Stimulated activated CD4-positive, alpha-beta T cell treated with anti-CD3 and anti-CD28 coated beads, Interleukin-12 subunit alpha, Interleukin-12 subunit beta, amount 100 ng/mL, for 24 hours (primary cell): Measurements from ENCODE around the gene LRRC32.
A peak's percentile ranks its signal among the peaks of the same experiment; 100 is the strongest.
"Not testable (repeated sequence)": the region's sequence is repeated elsewhere in the genome, so short reads cannot be mapped to it uniquely, and the experiment has no call there.

ENCODE experiments used
- DNase-seq, 2 experiments: peaks; one replicate each; pipeline ENCODE4 v3.0.0-alpha.2; 2020; ENCODE audit warnings: low read depth in 2 of 2

The LRRC32 gene

DNA sequence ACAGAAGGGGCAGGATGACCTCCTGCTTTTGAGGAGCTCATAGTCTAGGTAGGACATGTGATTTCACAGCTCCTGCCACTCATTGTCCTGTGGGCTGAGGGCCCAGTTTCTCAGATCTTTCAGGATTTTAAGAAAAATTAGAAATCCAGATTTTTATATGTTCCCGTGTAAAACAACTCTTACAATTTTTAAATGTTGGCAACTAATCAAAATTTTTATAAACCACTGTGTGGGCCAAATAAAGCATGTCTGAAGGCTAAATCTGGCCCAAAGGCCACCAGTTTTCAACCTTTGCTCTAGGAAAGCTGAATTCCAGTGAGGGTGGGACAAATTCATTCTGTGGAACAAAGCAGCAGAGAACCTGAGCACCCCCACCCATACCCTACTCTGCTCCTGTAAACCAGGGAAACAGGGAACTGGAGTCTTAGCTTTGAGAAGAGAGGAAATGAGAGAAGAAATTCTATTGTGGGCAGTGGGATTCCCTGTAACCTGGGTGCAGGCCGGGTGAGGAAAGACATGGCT is 20.6 kb downstream of the LRRC32 start:
- no peak for DNase-seq

DNA sequence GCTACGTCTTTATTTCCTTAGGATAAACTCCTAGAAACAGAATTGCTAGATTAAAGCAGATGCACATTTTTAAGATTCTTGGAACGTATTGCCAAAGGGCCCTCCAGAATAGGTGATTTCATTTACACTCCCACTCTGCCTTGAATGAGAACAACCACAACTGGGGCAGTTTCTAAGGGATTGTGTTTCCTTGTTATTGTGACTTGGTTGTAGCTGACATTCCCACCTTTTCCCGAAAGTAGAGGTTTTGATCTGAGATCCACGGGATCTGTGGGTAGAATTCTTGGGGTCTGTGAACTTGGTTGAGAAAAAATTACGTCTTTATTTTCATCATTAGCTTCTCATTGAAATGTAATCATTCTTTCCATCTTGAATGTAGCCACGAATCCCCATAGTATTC is 21.5 kb downstream of the LRRC32 start:
- DNase-seq: no peak

DNA sequence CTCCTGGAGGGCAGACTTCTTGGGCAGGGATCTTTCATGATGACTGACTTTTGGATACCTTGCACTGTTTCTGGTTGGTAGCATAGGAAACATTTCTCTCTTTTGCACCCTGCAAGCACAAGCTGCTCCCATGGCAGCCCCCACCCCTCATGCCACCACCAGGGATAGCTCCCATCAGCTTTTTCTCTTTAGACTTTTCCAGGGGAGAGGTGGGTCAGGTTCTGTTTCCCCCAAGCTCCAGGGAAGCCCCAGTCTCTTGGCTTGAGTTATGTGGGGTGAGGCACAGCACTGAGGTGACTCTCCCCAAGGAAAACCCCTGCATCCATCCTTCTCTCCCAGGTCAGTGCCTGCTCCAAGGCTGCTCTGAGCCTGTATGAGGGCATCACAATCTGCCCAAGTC is 22.5 kb downstream of the LRRC32 start:
- no peak for DNase-seq

DNA sequence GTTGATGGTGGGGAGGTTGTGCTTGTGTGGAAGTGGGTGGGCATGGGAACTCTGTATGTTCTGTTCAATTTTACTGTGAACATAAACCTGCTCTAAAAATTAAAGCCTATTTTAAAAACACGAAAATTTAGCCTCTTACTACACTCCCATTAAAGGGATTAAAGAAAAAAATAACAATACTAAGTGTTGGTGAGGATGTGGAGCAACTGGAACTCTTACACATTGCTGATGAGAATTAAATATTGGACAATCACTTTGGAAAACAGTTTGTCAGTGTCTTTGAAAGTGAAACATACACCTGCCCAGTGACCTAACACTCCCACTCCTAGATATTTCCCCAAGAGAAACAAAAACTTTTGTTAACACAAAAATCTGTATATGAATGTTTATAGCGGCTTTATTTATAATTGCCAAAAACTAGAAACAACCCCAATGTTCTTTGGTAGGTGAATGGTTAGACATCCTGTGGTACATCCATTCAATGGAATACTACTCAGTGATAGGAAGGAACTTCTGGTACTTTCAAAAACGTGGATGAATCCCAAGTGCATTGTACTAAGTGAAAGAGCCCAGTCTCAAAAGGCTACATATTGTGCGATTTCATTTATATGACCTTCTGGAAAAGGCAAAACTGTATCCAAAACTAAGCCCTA is 23.5 kb downstream of the LRRC32 start:
- DNase-seq: no peak

DNA sequence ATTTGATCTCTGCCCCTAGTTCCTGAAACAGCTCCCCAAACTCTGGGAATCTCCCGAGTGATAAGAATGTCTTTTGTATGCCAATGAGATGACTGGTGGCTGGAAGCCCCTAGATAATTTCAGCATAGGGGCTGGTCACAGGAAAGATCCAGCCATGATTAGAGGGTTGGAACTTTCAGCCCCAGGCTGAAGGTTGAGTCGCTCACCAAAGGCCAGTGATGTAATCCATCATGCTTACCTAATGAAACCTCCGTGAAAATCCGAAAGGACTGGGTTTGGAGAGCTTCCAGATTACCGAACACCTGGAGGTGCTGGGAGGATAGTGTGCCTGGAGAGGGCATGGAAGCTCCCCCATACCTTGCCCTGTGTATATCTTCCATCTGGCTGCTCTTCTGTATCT is 26.0 kb downstream of the LRRC32 start:
- DNase-seq: no peak

DNA sequence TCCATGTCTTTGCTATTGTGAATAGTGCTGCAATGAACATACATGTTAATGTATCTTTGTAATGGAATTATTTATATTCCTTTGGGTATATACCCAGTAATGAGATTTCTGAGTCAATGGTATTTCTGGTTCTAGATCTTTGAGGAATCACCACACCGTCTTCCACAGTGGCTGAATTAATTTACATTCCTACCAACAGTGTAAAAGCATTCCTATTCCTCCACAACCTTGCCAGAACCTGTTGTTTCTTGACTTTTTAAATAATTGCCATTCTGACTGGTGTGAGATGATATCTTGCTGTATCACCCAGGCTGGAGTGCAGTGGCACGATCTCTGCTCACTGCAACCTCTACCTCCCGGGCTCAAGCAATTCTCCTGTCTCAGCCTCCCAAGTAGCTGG is 26.8 kb downstream of the LRRC32 start:
- not testable (repeated sequence) for DNase-seq

DNA sequence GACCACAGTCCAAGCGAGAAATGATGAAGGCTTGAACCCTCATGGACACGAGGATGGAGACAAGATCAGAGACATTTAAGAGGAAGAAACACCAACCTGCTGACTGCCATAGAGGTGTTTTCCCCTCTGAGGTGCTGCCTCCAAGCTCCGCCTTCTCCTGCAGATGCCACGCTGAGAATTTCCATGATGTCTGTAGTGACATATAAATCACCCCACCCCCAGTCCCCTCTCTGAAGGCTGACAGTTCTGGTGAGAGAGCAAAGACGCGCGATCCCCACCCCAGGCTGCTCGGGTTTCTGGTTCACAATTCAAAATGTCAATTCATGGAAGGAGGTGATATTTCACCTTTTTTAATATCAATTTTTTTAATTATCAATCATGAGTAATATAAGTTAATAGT is 28.2 kb downstream of the LRRC32 start:
- peak in 1 of 2 experiments; percentile 11 for DNase-seq

DNA sequence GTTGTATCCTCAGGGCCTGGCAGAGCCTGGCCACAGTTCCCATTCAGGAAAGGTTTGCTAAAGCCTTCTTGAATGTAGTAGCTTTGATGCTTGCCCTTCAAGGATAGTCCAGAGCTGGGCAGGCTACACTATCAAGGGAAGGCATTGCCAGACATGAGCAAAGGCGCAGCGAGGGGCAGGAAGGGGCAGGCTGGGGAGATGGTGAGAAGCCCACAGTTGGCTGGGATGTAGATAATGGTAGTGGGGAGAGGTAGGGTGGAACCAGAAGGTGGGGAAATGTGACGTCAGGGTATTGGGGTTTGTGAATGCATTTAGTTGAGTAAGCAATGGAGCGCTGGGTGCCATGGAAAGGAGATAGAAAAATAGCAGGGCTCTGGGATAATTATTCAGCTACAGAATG is 28.6 kb downstream of the LRRC32 start:
- DNase-seq: no peak

DNA sequence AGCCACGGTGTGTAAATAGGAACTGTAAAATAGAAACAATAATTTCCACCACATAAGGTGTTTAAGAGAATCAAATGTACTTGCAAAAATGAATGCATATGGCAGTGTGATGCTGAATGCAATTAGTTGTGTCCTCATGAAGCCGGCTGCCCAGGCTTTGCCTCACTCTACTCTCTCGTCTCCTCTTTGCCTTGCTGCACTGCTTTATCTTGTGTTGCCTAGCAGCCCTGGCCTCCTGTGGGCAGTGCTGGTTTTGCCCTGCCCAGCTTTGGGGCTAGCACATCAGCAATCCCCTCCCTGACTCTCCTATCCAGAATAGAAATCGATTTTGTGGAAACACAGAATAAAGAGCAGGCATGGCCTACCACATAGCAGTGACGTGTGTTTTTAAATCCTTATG is 30.0 kb downstream of the LRRC32 start:
- DNase-seq: no peak

DNA sequence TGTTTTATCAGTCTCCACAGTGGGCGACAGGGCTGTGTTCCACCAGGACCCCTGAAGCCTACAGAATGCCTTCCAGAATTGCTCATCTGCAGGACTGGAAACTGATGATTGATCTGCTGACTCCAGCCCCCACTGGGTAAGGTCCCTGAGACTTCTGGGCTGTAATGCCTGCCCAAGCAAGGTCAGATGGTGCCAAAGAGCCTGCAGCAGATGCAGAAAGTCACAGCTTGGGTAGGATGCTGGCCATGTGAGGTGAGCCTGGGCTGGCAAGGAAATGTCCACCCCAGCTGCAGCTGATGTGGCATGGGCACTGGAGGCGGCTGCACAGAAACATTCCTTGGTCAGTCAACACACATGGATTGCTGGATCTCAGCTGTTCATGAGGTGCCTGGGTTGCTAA is 30.9 kb downstream of the LRRC32 start:
- no peak for DNase-seq

DNA sequence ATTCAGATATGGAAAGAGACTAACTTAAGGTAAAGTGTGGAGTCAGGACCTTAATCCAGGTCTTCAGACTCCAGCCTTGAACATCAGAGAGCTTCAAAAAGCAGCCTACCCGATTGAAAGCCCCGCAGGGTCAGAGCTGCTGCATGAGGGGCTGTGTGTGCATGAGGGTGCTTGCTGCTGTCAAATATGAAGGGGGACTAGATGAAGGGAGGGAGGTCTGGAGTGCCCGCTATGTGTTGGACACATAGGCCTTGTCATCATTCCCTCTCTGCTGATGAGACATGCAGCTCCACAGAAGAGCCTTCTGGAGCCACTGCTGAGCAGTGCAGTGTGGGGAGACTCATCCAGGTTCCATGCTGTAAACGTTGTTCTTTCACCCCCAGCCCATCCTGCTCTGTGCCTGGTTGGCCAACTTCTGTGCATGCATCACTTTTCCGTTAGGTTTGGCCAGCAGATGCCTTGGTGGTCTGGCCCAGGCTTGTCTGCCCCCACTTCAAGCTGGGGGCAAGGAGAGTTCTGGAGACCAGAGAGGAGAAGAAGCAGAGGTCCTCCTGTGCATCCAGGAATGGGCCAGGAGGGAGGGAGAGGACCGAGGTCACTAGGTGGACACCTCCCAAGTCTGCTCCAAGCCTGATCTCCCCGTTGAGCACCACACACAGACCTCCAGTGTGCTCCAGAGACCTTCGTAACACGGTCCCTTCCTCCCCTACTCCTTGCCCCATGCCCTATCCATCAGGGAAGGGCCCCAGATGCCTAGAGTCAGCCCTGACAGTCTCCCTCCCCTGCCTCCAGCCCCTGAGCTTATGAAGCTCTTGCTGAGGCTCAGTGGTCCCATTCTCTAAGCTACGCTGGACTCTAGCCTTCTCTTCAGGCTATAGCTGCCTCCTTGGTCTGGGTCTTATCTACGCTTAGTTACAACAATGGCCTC is 32.0 kb downstream of the LRRC32 start:
- DNase-seq: no peak

DNA sequence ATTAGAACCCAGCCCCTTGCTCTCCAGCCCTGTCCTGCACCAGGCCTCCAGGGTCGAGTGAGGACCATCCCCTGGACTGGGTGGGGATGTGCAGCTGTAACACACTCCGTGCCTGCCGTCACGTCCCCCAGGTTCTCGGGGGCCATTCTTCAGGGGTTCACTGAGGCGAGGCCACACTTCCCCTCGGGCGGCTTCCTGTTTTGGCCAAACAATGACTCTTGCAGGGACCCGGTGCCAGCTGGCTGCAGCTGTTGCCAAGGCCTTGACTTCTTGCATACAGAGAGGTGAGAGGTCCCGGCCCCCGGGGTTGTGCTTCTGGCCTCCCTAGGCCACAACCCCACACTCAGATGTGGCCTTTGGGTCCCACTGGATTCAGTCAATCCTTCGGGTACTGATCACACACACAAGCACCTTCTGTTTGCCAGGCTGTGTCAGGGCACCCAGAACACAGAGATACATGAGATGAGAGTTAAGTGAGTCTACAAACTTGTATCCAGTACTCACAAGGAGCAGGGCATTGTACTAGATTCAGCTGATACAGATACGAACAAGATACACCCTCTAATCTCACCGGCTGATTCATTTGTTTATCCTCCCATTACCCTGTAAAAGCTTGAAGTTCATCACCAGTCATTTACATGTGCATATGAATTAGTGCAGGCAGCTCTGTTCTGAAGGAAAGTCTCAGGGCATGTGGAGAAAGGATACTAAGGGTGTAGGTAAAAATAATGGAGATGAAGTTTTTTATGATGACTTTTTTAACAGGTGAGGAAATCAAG is 32.9 kb downstream of the LRRC32 start:
- DNase-seq: no peak

DNA sequence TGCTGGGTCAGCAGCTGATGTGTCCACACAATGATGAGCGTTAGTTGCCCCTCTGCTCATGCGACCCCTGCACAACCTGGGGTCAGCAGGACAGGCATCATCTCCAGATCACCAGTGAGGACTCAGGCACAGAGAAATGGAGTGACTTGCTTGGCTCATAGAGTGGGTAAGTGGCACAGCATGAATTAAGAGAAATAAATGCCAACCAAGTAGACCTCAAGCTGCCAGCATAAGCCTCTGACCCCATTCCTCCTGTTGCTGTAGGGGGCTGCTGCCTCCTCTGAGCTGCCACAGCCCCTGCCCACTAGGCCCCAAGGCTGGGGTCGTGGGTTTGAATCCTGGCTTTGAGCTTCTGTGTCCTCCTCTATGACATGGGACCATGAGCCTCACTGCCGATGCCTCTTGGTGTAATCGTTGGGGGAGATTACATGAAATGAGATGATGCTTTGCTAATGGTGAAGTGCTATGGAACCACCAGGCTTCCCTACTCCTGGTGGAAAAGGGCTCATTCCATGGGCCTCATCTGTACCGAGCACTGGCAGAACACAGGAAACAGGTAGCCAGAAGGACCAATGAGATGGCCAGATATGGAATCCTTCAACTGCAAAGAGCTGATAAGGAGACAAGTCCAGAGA is 33.6 kb downstream of the LRRC32 start:
- no peak for DNase-seq

DNA sequence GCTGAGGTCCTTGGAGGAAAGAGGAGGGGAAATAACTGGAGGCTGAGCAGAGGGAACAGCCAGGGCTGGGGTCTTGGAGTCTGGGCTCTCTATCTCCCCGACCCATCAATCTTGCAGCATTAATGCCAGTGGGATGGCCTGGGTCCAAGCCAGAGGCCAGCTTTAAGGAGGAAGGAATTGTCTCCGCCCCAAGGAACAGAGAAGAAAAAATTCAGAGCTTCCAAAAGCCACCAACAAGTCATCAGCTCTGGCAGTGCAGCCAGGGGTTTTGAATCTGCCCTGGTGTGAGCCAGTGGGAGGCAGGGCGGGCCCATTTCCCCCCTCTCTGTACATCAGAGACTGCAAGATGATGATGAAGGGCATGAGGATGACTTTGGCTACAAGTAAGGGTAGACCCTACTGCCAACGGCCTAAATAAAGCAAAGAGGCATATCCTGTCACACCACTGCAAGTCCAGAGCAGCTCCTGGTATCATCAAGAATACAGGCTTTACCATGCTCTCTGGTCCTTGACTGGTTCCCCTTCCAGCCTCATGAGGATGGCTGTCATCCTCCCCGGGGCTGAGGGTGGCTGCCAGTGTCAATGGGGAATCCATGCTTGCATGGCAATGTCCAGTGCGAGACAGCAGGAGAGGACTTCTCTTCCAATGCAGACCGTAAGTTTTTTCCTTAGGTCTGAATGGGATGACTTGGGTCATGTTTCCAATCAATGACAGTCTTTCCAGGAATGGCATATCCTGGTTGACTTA is 34.4 kb downstream of the LRRC32 start:
- no peak for DNase-seq

DNA sequence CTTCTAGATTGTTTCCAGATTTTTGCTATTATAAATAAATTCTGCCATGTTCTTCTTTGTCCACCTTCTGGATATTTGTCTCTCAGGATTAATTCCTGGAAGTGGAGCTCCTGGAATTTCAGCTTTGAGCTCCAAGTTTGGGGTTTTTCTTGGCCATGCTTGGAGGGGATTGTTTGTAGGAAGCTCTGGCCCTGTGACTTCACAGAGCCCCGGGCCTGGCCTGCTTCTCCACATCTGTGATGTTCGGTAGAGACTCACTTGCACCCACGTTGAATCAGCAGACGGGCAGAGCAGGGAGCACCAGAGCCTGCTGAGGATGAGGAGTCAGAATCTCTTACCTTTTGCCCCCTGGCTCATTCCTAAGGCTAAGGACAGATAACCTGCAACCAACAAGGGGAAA is 35.7 kb downstream of the LRRC32 start:
- DNase-seq: no peak

DNA sequence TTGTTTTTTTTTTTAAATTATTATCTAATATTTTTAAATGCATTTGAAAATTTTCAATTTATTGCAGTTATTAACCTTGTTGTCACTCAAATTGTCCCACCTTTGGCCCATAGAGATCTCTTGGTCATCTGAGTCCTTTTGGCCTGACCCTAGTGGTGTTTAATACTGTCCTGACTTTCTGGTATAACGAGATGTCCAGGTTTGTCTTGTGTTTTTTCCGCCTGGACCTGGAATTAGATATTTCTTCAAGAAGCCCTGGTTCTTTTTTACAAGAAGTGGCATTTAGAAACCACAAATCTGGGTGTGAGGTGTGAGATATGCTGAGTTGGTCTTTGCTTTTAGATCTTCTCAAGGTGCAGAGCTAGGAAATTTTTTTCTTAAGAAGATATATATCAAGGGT is 38.1 kb downstream of the LRRC32 start:
- no peak for DNase-seq

DNA sequence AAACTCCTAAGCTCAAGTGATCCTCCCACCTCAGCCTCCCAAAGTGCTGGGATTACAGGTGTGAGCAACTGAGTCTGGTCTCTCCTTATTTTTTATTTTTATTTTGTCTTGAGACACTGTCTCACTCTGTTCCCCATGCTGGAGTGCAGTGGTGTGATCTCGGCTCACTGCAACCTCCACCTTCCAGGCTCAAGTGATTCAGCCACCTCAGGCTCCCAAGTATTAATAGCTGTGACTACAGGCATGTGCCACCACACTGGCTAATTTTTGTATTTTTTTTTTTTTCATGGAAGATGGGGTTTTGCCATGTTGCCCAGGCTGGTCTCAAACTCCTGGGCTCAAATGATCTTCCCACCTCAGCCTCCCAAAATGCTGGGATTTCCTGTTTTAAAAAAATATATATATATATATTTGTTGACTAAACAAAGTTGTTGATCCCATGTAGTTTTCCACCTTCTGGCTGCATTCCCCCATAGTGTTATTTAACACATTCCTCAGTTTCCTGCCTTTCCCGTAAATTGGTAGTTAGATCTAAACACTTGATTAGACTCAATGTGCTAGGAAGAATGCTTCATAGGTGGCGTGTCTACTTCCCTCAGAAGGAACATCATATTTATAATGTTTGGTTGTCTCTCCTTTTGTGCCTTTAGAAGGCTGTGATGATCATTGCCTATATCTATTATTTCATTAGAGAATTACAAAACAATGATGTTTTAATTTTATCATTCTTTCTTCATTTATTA is 38.8 kb downstream of the LRRC32 start:
- no peak for DNase-seq

DNA sequence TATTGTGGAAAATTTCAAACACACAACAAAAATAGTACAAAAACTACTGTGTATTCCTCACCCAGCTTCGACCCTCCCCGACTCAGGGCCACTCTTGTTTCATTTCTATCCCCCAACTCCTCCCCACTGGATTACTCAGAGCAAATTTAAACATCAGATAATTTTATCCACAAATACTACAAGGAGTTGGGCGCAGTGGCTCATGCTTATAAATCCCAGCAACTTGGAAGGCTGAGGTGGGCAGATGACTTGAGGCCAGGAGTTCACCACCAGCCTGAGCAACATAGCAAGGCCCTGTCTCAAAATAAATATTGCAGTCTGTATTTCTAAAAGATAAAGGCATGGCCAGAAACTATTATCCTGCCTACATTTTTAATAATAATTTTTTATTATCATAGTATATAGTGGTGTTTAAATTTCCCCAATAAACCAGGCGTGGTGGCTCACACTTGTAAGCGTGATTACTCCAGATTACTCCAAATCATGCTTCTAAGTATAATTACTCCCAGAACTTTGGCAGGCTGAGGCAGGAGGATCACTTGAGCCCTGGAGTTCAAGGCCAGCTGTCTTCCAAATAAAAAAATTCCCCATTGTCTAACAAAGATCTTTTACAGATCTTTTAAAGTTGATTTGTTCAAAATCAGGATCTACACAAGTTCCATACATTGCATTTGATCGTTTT is 39.8 kb downstream of the LRRC32 start:
- no peak for DNase-seq

DNA sequence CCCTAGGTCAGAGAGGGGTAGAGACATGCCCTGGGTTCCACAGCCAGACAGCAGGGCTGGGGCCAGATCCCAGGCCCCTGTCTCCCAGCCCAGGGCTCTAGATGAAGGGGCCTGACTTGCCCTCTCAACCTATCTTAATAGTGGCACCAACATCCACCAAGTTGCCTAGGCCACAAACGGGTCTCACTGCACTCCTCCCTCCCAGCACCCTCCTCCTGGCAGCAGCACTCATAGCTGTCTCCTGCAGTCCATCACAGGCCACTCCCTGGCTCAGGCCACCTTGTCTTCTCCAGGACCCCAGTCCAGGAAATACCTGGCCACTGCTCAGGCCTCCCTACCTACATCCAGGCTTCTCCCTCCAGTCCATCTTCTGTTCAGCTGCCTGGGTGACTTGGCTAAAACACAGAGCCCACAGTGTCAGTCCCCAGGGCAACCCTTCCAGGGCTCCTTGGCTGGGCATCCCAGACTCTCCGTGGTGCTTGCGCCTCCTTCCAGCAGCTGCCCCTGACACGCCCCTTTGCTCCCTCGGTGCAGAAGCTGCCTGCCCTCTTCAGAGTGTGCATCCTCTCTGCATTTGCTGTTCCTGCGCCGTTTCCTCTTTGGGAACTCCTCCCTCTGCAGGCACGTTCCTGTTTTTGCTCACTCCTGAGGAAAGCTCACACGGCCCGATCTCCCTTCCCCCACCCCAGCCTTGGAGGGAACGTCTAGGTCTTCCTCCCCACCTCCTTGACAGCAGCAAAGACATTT is 40.5 kb downstream of the LRRC32 start:
- no peak for DNase-seq
